ENCODE data around the gene ARHGAP30.

- TF ChIP-seq TAF1 (IDR thresholded peaks at IDR 0.05; ENCODE audit: low read depth, low read length) (no peak), RFX5 (IDR thresholded peaks at IDR 0.05; ENCODE audit: borderline replicate concordance, low read depth, low read length) (no peak), JUN (IDR thresholded peaks at IDR 0.05; ENCODE audit: low read depth, low read length) (no peak), SIN3A (conservative IDR thresholded peaks at IDR 0.05 in 1 of 2, IDR thresholded peaks at IDR 0.05 in 1 of 2; ENCODE audit: low read depth in 1 of 2, low read length in 2 of 2) (no peak), POLR2A (IDR thresholded peaks at IDR 0.05; ENCODE audit: control extremely low read depth in 1 of 2, low read depth in 2 of 2, low read length in 2 of 2) (no peak), CTCF (IDR thresholded peaks at IDR 0.05; ENCODE audit: control extremely low read depth in 1 of 3, insufficient read depth in 1 of 3, low read depth in 1 of 3, low read length in 3 of 3) (no peak)
These were observed 25.5 kb upstream of the ARHGAP30 start for GRCh38 chr1:161095230-161095629.

All from H1 (cell line).